Uterus (tissue), 4 donors: Measurements from ENCODE around the gene PRR11. TPM values are rescaled to one million over a fixed set of nuclear protein-coding genes. Genes with fewer than 3 reads are reported as not detected.

Source experiments
- DNase-seq, 2 donors: peaks; one replicate each; pipeline ENCODE4 v3.0.0-alpha.2; 2019 to 2020
- H3K27ac ChIP-seq, 2 donors: fragments of 200-600 bp; sonication (generic); 1 replicate in 1 of 2; 2 replicates in 1 of 2; pipeline ENCODE4 v1.5.1; 2016 to 2018
- H3K27me3 ChIP-seq, 2 donors: fragments of 200-600 bp; sonication (generic); one replicate each; pipeline ENCODE4 v1.5.1; 2018 to 2019; ENCODE audit warnings: control low read depth in 1 of 2
- H3K36me3 ChIP-seq, 2 donors: fragments of 200-600 bp; sonication (generic); one replicate each; pipeline ENCODE4 v1.5.1; 2019; ENCODE audit warnings: control low read depth in 1 of 2
- H3K4me1 ChIP-seq, 2 donors: fragments of 200-600 bp; sonication (generic); one replicate each; pipeline ENCODE4 v1.5.1; 2018 to 2019; ENCODE audit warnings: control low read depth in 1 of 2
- H3K4me3 ChIP-seq, 2 donors: fragments of 200-600 bp; sonication (generic); 1 replicate in 1 of 2; 2 replicates in 1 of 2; pipeline ENCODE4 v1.5.1; 2018 to 2019; ENCODE audit warnings: mild to moderate bottlenecking in 1 of 2
- H3K9me3 ChIP-seq, 2 donors: fragments of 200-600 bp; sonication (generic); one replicate each; pipeline ENCODE4 v1.5.1; 2019; ENCODE audit warnings: control low read depth in 1 of 2
- CTCF ChIP-seq, 4 experiments: fragments of 200-600 bp in 2 of 4; fragments of 450-650 bp in 2 of 4; sonication (generic) in 2 of 4; IDR thresholded peaks; one replicate each; pipeline ENCODE4 v1.5.1; 2016 to 2019; ENCODE audit warnings: antibody characterized with exemption in 4 of 4, mild to moderate bottlenecking in 2 of 4, moderate library complexity in 1 of 4
- POLR2A ChIP-seq, 2 donors: fragments of 450-650 bp; IDR thresholded peaks; one replicate each; pipeline ENCODE4 v1.6.1; 2016; ENCODE audit warnings: antibody characterized with exemption in 2 of 2, mild to moderate bottlenecking in 1 of 2, moderate library complexity in 1 of 2
- intact Hi-C: fragments of 100-400 bp; cut with DNase I; formaldehyde crosslinking; loops from one replicate; pipeline ENCODE4 v1.15.1; 2023; ENCODE audit warnings: low total_unique reads
- total RNA-seq, 4 donors: library from RNA; depleted of rRNA in 3 of 4; stranded (reverse); fragments of >200 nt in 3 of 4; gene quantifications; one replicate each; pipeline versions ENCODE4 v1.1.0 to v1.2.4, GENCODE V29; 2014 to 2023
- donor health status: DM: yes; HTN: yes; CAD: no.

PRR11 gene
- total RNA-seq: 1 to 10 TPM in 2 of 4 donors, under 1 TPM in 1, not detected in 1; 0.26 to 5.5 (median 1.6) TPM

GRCh38 chr17:59155439-59156177 is at the start of gene PRR11:
Gene PRR11, plus strand, starts transcription at chr17:59155746. Its CDS starts 14,007 bp downstream, at chr17:59169753.
- Histone ChIP-seq H3K27me3 (no peaks in the 10 kb centered on the region), H3K4me3 (peak within 1 kb of the TSS; percentile 56 to 65), H3K9me3 (no peaks in the 10 kb centered on the region), H3K4me1 (no peaks in the 10 kb centered on the region), H3K27ac (peak within 1 kb of the TSS; percentile 84 to 86), H3K36me3 (no peaks in the 10 kb centered on the region)
- peak in 1 of 2 donors; percentile 92 for DNase-seq
- TF ChIP-seq CTCF (IDR thresholded peaks at IDR 0.05) (no peak), POLR2A (IDR thresholded peaks at IDR 0.05) (no peak)
- intact Hi-C loops: no loop called here

GRCh38 chr17:59105852-59106462 is 49.6 kb upstream of the PRR11 start:
- no peak for TF ChIP-seq CTCF (IDR thresholded peaks at IDR 0.05)
- TF ChIP-seq POLR2A (IDR thresholded peaks at IDR 0.05): no peak
- H3K9me3 ChIP-seq: no peaks in the 10 kb centered on the region

GRCh38 chr17:59106463-59107305 is 48.9 kb upstream of the PRR11 start, which contains the start of gene TRIM37:
Gene TRIM37, minus strand, starts transcription at chr17:59106880. Its CDS starts 419 bp downstream, at chr17:59106461.
- H3K27me3 ChIP-seq: no peaks in the 10 kb centered on the region
- peak; percentile 97 to 98 for DNase-seq
- intact Hi-C loops: no loop called here
- H3K4me1 ChIP-seq: no peaks in the 10 kb centered on the region
- TF ChIP-seq CTCF (IDR thresholded peaks at IDR 0.05) (peak in 3 of 4 experiments; percentile 10 to 32 (median 28)), POLR2A (IDR thresholded peaks at IDR 0.05) (peak; percentile 82 to 84)
- H3K36me3 ChIP-seq: no peaks in the 10 kb centered on the region
- no peaks in the 10 kb centered on the region for H3K9me3 ChIP-seq
- H3K4me3 ChIP-seq: peak within 1 kb of the TSS; percentile 79 to 83
- peak within 1 kb of the TSS; percentile 82 for H3K27ac ChIP-seq

More at GRCh38 chr17:59105852-59106462, 49.6 kb upstream of the PRR11 start:
- H3K36me3 ChIP-seq: no peaks in the 10 kb centered on the region
- intact Hi-C loops: no loop called here
- H3K4me3 ChIP-seq: peak overlapping the region; percentile 79 to 83
- no peaks in the 10 kb centered on the region for H3K27me3 ChIP-seq
- no peaks in the 10 kb centered on the region for H3K4me1 ChIP-seq
- peak overlapping the region; percentile 82 for H3K27ac ChIP-seq
- DNase-seq: peak; percentile 57 to 59

GRCh38 chr17:59107306-59107670 is 48.3 kb upstream of the PRR11 start:
- intact Hi-C loops: no loop called here
- TF ChIP-seq CTCF (IDR thresholded peaks at IDR 0.05) (no peak), POLR2A (IDR thresholded peaks at IDR 0.05) (no peak)
- H3K4me1 ChIP-seq: no peaks in the 10 kb centered on the region

More at GRCh38 chr17:59107306-59107670, 48.3 kb upstream of the PRR11 start:
- no peaks in the 10 kb centered on the region for H3K9me3 ChIP-seq
- H3K36me3 ChIP-seq: no peaks in the 10 kb centered on the region
- H3K4me3 ChIP-seq: peak overlapping the region; percentile 79 to 83
- peak overlapping the region; percentile 82 for H3K27ac ChIP-seq
- H3K27me3 ChIP-seq: no peaks in the 10 kb centered on the region
- no peak for DNase-seq
